GM12864 (cell line): ENCODE results near the gene FUOM.

Experiments used
- DNase-seq: peaks from one replicate; pipeline ENCODE4 v3.0.0-alpha.2; 2011; ENCODE audit warnings: low read depth
- H3K4me3 ChIP-seq: 2 replicates; pipeline ENCODE4 v1.5.1; 2011; ENCODE audit warnings: mild to moderate bottlenecking, low read depth, low read length, control low read depth
- TF ChIP-seq, protein P1 (sequence below): IDR thresholded peaks from 2 replicates; pipeline ENCODE4 v1.5.1; 2011; ENCODE audit warnings: low read depth, mild to moderate bottlenecking, moderate library complexity, low read length, control low read depth, inconsistent platforms; ENCODE audit errors: missing control alignments

The FUOM gene

DNA sequence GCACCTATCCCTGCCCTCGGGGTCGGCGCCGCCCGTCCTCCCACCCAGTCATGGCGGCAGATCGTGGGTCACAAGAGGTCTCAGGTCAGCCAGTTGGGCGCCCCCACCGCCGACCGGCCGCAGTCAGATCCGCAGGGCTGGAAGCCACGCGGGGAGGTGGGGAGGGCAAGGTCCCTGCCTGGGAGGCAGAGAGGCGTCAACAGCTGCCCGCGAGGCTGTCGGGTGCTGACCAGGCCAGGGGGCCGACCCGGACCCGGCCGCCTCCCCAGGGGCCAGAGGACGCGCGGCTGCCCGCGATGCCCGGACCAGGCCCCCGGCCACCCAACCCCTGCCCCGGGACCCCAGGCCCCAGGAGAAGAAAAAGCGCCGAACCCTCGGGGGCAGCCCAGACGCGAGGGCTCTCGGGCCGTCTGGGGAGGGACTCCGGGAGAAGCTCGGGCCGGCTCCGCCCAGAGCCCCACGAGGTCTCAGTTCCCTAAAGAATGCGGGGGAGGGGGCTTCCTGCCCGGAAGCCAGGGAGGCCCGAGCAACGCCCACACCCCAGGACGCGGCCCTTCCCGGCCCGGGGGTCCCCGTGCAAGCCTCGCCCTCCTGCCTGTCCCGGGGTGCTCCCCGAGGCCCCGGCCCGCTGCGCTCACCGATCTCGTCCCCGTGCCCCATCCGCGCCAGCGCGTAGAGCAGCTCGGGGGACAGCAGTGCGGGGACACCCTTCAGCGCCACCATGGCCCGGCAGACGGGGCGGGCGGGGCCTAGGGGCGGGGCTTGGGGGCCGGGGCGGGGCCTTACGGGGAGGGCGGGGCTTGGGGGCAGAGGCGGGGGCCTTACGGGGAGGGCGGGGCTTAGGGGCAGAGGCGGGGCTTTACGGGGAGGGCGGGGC lies at the start of gene FUOM:
TSS of gene FUOM (minus strand) at position 735 of the 877 bp plus-strand sequence. CDS start at position 723, 12 bp downstream.
- H3K4me3 ChIP-seq, result peak within 1 kb of the TSS; percentile 75
- TF ChIP-seq, protein P1, sequence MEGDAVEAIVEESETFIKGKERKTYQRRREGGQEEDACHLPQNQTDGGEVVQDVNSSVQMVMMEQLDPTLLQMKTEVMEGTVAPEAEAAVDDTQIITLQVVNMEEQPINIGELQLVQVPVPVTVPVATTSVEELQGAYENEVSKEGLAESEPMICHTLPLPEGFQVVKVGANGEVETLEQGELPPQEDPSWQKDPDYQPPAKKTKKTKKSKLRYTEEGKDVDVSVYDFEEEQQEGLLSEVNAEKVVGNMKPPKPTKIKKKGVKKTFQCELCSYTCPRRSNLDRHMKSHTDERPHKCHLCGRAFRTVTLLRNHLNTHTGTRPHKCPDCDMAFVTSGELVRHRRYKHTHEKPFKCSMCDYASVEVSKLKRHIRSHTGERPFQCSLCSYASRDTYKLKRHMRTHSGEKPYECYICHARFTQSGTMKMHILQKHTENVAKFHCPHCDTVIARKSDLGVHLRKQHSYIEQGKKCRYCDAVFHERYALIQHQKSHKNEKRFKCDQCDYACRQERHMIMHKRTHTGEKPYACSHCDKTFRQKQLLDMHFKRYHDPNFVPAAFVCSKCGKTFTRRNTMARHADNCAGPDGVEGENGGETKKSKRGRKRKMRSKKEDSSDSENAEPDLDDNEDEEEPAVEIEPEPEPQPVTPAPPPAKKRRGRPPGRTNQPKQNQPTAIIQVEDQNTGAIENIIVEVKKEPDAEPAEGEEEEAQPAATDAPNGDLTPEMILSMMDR, result no peak
- DNase-seq, result no peak

DNA sequence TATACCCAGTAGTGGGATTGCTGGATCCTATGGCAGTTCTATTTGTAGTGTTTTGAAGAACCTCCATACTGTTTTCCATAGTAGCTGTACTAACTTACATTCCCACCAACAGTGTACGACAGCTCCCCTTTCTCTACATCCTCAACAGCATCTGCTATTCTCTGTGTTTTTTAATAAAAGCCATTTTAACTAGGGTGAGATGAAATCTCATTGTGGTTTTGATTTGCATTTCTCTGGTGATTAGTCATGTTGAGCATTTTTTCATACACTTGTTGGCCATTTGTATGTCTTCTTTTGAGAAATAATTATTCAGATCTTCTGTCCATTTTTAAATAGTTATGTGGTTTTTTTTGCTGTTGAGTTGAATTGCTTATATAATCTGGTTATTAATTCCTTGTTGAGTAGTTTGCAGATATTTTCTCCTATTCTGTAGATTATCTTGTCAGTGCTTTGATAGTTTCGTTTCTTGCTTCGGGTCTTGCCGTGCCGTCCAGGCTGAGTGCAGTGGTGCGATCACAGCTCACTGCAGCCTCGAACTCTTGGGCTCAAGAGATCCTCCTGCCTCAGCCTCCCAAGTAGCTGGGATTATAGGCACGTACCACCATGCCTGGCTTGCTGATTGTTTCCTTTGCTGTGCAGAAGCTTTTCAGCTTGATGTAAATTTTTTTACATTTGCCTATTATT lies 48.2 kb upstream of the FUOM start:
- no peak overlapping the region; the same call in 1 of the 2 replicates for H3K4me3 ChIP-seq
- TF ChIP-seq, protein P1, result no peak

GRCh38 chr10:133405272-133405671 lies 47.5 kb upstream of the FUOM start:
- DNase-seq, result no peak
- TF ChIP-seq, protein P1, result no peak
- no peak overlapping the region for H3K4me3 ChIP-seq

More for the DNA sequence above, 48.2 kb upstream of the FUOM start:
- DNase-seq, result no peak

DNA sequence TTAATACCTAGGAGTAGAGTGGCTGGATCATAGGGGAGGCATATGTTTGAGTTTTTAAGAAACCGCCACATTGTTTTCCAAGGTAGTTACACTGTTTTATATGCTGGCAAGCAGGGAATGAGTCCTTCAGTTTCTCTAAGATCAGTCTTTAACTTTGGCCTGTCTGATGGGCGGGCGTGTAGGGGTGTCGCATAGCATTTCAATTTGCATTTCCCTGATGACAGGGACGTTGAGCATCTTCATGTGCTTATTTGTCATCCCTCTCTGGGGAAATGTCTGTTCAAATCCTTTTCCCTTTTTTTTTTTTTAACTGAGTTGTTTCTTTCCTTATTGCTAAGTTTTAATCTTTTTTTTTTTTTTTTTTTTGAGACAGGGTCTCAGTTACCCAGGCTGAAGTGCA lies 46.0 kb upstream of the FUOM start:
- no peak overlapping the region for H3K4me3 ChIP-seq
- no peak for DNase-seq
- TF ChIP-seq, protein P1, result no peak

DNA sequence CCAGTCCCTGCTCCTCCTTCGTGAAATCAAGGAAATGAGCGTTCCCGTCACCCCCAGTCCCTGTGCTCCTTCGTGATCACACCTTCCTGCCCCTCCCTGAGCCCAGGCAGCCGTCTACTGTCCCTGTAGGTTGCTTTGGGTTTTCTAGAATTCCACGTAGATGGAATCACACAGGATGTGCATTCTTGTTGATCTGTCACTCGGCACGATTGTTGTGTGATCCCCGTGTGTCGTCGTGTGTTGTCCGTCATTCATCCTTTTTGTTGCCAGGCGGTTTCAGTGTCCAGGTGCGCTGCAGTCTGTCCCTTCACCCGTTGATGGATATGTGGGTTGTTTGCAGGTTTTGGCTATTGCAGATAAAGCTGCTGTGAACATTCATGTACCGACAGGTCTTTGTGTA lies 45.5 kb upstream of the FUOM start:
- no peak for DNase-seq
- no peak overlapping the region for H3K4me3 ChIP-seq
- TF ChIP-seq, protein P1, result no peak

GRCh38 chr10:133401981-133402725 lies 44.3 kb upstream of the FUOM start:
- no peak for DNase-seq
- TF ChIP-seq, protein P1, result no peak

More at GRCh38 chr10:133401981-133402725, 44.3 kb upstream of the FUOM start:
- no peak overlapping the region for H3K4me3 ChIP-seq
